ENCODE results near the gene SLC38A6.

DNA sequence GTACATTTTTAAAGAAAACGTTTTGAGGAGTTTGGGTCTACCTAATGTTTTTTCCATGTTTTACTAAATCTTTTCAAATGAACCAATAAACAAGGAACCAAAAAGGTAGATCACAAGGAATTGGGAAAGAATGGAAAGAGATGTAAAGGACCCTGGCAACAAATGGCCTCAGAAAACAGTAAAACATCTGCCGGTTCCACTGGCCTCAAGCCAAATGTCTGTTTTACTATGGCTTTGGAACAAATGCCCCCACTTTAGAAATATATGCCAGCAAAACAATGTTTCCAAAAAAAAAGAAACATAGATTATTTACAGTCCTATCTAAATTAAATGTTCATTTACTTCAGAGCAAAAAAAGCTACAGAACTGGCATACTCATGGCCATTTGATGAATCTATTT lies 3.2 kb upstream of the SLC38A6 start:
- TF ChIP-seq ZNF430 (CRISPR knock-in tag; IDR thresholded peaks at IDR 0.05) (no peak), CTCF (CRISPR knock-in tag; IDR thresholded peaks at IDR 0.05) (no peak), SMC3 (IDR thresholded peaks at IDR 0.05; ENCODE audit: low read length) (no peak), RBAK (CRISPR knock-in tag; IDR thresholded peaks at IDR 0.05) (no peak), HDAC2 (CRISPR knock-in tag; IDR thresholded peaks at IDR 0.05) (no peak), ZNF615 (CRISPR knock-in tag; IDR thresholded peaks at IDR 0.05; ENCODE audit: borderline replicate concordance) (no peak), POLR2A (IDR thresholded peaks at IDR 0.05; ENCODE audit: insufficient read depth in 1 of 2, low read depth in 2 of 2, low read length in 2 of 2) (no peak)
- TF ChIP-seq, protein P1, sequence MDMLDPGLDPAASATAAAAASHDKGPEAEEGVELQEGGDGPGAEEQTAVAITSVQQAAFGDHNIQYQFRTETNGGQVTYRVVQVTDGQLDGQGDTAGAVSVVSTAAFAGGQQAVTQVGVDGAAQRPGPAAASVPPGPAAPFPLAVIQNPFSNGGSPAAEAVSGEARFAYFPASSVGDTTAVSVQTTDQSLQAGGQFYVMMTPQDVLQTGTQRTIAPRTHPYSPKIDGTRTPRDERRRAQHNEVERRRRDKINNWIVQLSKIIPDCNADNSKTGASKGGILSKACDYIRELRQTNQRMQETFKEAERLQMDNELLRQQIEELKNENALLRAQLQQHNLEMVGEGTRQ (IDR thresholded peaks at IDR 0.05; ENCODE audit: low read depth, low read length): no peak
- TF ChIP-seq, protein P1 (CRISPR knock-in tag; IDR thresholded peaks at IDR 0.05; ENCODE audit: borderline replicate concordance): no peak

Measured in HepG2 (cell line).